K562 (cell line): Measurements from ENCODE around the gene MLYCD. TPM values are rescaled to one million over a fixed set of nuclear protein-coding genes. Genes with fewer than 3 reads are reported as not detected.

ENCODE experiments used
- ATAC-seq: fragments of 200-7000 bp; cut with Tn5 transposase; 3 replicates; pipeline ENCODE4 v1.9.1; 2020; ENCODE audit warnings: moderate library complexity
- BruUV-seq: library from RNA; stranded (reverse); fragments of 400-500 nt; replicated peaks from 2 replicates; lab custom pipeline; 2021; lab: Mats Ljungman, UMichigan
- CTCF ChIA-PET: fragments of 300-600 bp; formaldehyde crosslinking; extraction: SDS; loops from one replicate; lab custom pipeline; 2021; ENCODE audit warnings: low intra/inter-chr PET ratio; lab: Yijun Ruan, JAX
- POLR2A ChIA-PET: fragments of 300-600, 350-650 bp; sonication (Branson Sonifier 250); formaldehyde crosslinking; extraction: SDS; loops from one replicate; lab custom pipeline; 2021; ENCODE audit warnings: antibody characterized with exemption, inconsistent platforms; lab: Yijun Ruan, JAX
- DNase-seq, 4 experiments: peaks; one replicate each; pipeline versions ENCODE4 v3.0.0 to v3.0.0-alpha.2; 2011 to 2018; ENCODE audit warnings: low spot score in 3 of 4, mixed read lengths in 3 of 4; ENCODE audit errors: extremely low read depth in 1 of 4
- FAIRE-seq: peaks from 2 replicates; lab custom pipeline; 2011; peaks lifted over from hg19 to GRCh38; lab: Jason Lieb, UNC
- H2AFZ ChIP-seq: 2 replicates; pipeline ENCODE4 v1.6.0; 2011; ENCODE audit warnings: low read depth, low read length, control low read depth, inconsistent platforms
- H3K27ac ChIP-seq: fragments of 200-600 bp; 3 replicates; pipeline ENCODE4 v1.8.0; 2011; ENCODE audit warnings: low read depth, mild to moderate bottlenecking, control low read depth, inconsistent platforms, low read length, moderate library complexity, mixed read lengths; ENCODE audit errors: extremely low read depth
- H3K27me3 ChIP-seq, 2 experiments: fragments of 300-600 bp in 1 of 2; 2 replicates in 1 of 2; 3 replicates in 1 of 2; pipeline versions ENCODE4 v1.6.0 to v1.8.0; 2011; ENCODE audit warnings: inconsistent platforms in 2 of 2, low read length in 2 of 2, mild to moderate bottlenecking in 1 of 2, mixed read lengths in 1 of 2, moderate library complexity in 1 of 2; ENCODE audit not compliant: control insufficient read depth in 2 of 2, insufficient read depth in 2 of 2
- H3K36me3 ChIP-seq: fragments of 300-600 bp; 3 replicates; pipeline ENCODE4 v1.8.0; 2011; ENCODE audit warnings: mild to moderate bottlenecking, low read length, inconsistent platforms; ENCODE audit not compliant: control insufficient read depth, insufficient read depth
- H3K4me1 ChIP-seq, 2 experiments: fragments of 200-600 bp in 1 of 2; replicated peaks in 1 of 2; 2 replicates in 1 of 2; 3 replicates in 1 of 2; pipeline versions ENCODE4 v1.5.1 to v1.8.0; 2011; ENCODE audit warnings: inconsistent platforms in 2 of 2, low read length in 2 of 2, mild to moderate bottlenecking in 1 of 2, mixed read lengths in 1 of 2, moderate library complexity in 1 of 2; ENCODE audit not compliant: control insufficient read depth in 2 of 2, insufficient read depth in 2 of 2
- H3K4me2 ChIP-seq: 2 replicates; pipeline ENCODE4 v1.6.1; 2011; ENCODE audit warnings: low read length, control low read depth, inconsistent platforms, mixed read lengths; ENCODE audit not compliant: insufficient read depth
- H3K4me3 ChIP-seq: fragments of 200-600 bp; sonication (generic), shearing (Covaris generic); 2 replicates; pipeline ENCODE4 v1.5.1; 2016; ENCODE audit warnings: control low read depth, inconsistent platforms
- H3K79me2 ChIP-seq: fragments of 200-600 bp; 3 replicates; pipeline ENCODE4 v1.8.0; 2011; ENCODE audit warnings: low read length, inconsistent platforms; ENCODE audit not compliant: control insufficient read depth, insufficient read depth
- H3K9ac ChIP-seq, 2 experiments: 2 replicates each; pipeline versions ENCODE4 v1.6.0 to v1.6.1; 2011; ENCODE audit warnings: low read depth in 2 of 2, low read length in 2 of 2, control low read depth in 1 of 2, inconsistent platforms in 1 of 2, mild to moderate bottlenecking in 1 of 2, mixed read lengths in 1 of 2; ENCODE audit not compliant: insufficient read depth in 1 of 2
- H3K9me1 ChIP-seq: one replicate; pipeline ENCODE4 v1.6.0; 2011; ENCODE audit warnings: inconsistent platforms, mild to moderate bottlenecking, low read length, moderate library complexity; ENCODE audit not compliant: control insufficient read depth, insufficient read depth
- H3K9me3 ChIP-seq: replicated peaks from 2 replicates; pipeline ENCODE4 v1.5.1; 2011; ENCODE audit warnings: low read depth, low read length, inconsistent platforms; ENCODE audit not compliant: control insufficient read depth, insufficient read depth
- H4K20me1 ChIP-seq: replicated peaks from 2 replicates; pipeline ENCODE4 v1.6.1; 2011; ENCODE audit warnings: low read length, inconsistent platforms, mixed read lengths; ENCODE audit not compliant: control insufficient read depth, insufficient read depth
- HMBOX1 ChIP-seq: sonication (generic); IDR thresholded peaks from 2 replicates; pipeline ENCODE4 v1.6.1; 2016
- MBD1 ChIP-seq: fragments of 250-450 bp; sonication (Bioruptor Pico); IDR thresholded peaks from 2 replicates; pipeline ENCODE4 v1.8.0; 2022; ENCODE audit warnings: inconsistent platforms
- MYBL2 ChIP-seq, 2 experiments: fragments of 450-650 bp in 1 of 2; sonication (generic) in 1 of 2; formaldehyde crosslinking in 1 of 2; IDR thresholded peaks; 2 replicates each; pipeline versions ENCODE4 v1.6.1 to v1.8.1; 2017 to 2022; ENCODE audit warnings: borderline replicate concordance in 1 of 2, inconsistent platforms in 1 of 2, low read depth in 1 of 2, mild to moderate bottlenecking in 1 of 2, missing genetic modification reagents in 1 of 2, moderate library complexity in 1 of 2
- TSC22D4 ChIP-seq: fragments of 450-650 bp; IDR thresholded peaks from 2 replicates; pipeline ENCODE4 v1.6.1; 2016; ENCODE audit warnings: missing genetic modification characterization, missing biosample characterization, control low read depth
- ZNF121 ChIP-seq: sonication (generic); formaldehyde crosslinking; conservative IDR thresholded peaks from 2 replicates; pipeline ENCODE4 v1.8.0; 2022; ENCODE audit warnings: missing genetic modification reagents
- ZNF311 ChIP-seq: fragments of 250-450 bp; sonication (Bioruptor Pico); IDR thresholded peaks from 2 replicates; pipeline ENCODE4 v1.4.0; 2020; ENCODE audit warnings: mild to moderate bottlenecking, moderate library complexity
- WGBS: fragments of 100-300 bp; shearing (Covaris generic); methylation state at CpG from one replicate; pipeline ENCODE4 v1.1.6; 2016; ENCODE audit warnings: low coverage, mixed read lengths; ENCODE audit not compliant: insufficient coverage; ENCODE audit errors: missing lambda C conversion rate; 5-methylcytosine and 5-hydroxymethylcytosine counted together
- in situ Hi-C: fragments of 300-500 bp; cut with MboI; formaldehyde crosslinking; loops from 4 replicates; pipeline ENCODE4 v1.15.0; 2018; ENCODE audit warnings: inconsistent platforms, mixed read lengths
- intact Hi-C: fragments of 100-400 bp; cut with micrococcal nuclease; formaldehyde crosslinking; loops from 2 replicates; pipeline ENCODE4 v1.14.2; 2022
- polyA plus RNA-seq, 8 experiments: library from polyadenylated mRNA; depleted of rRNA in 4 of 8; stranded (reverse) in 5 of 8; unstranded in 3 of 8; fragments of >200 nt; fragmentation: Nextera tagmentation in 2 of 8; fragmentation: Illumina TruSeq in 1 of 8; extraction: Ambion mirVana in 2 of 8; extraction: Trizol in 1 of 8; gene quantifications; 2 replicates each; pipeline versions ENCODE4 v1.2.1 to v1.2.3, GENCODE V29; 2011 to 2014; ENCODE audit warnings: inconsistent platforms in 1 of 8, missing spikeins in 1 of 8
- total RNA-seq, 7 experiments: library from RNA; depleted of rRNA in 6 of 7; stranded (reverse); fragments of >200 nt in 6 of 7; fragmentation: Illumina TruSeq in 2 of 7; extraction: Trizol in 2 of 7; gene quantifications; 2 replicates each; pipeline versions ENCODE4 v1.2.1 to v1.2.3, GENCODE V29; 2011 to 2021; ENCODE audit warnings: low replicate concordance in 1 of 7
- TF ChIP-seq, protein P1 (sequence below): conservative IDR thresholded peaks from 2 replicates; pipeline ENCODE4 v1.6.1; 2011; ENCODE audit warnings: low read depth, mild to moderate bottlenecking, low read length; ENCODE audit not compliant: control insufficient read depth
- TF ChIP-seq, protein P2 (sequence below): fragments of 250-450 bp; sonication (Bioruptor Pico); IDR thresholded peaks from 2 replicates; pipeline ENCODE4 v1.8.0; 2022; ENCODE audit warnings: moderate library complexity, mild to moderate bottlenecking, inconsistent platforms

Gene MLYCD
- total and polyA plus RNA-seq, 9 of the 15 experiments (the other 6 are each of a cell fraction or from before 2014, with no cell fraction given) = 0.15 to 2.0 (median 1.0) TPM

GRCh38 chr16:83958137-83958845 is 59.4 kb downstream of the MLYCD start (continued):
- TF ChIP-seq HMBOX1 = no peak

- no peaks in the 10 kb centered on the region for H3K9me1 ChIP-seq
- TF ChIP-seq MBD1 (CRISPR knock-in tag) (no peak), ZNF121 (no peak), TSC22D4 (no peak), ZNF311 (CRISPR knock-in tag) (no peak), MYBL2 (IDR thresholded peaks at IDR 0.05; ENCODE audit: low read depth) (no peak), MYBL2 (CRISPR knock-in tag; IDR thresholded peaks at IDR 0.05; ENCODE audit: borderline replicate concordance) (no peak)
- TF ChIP-seq, protein P1, sequence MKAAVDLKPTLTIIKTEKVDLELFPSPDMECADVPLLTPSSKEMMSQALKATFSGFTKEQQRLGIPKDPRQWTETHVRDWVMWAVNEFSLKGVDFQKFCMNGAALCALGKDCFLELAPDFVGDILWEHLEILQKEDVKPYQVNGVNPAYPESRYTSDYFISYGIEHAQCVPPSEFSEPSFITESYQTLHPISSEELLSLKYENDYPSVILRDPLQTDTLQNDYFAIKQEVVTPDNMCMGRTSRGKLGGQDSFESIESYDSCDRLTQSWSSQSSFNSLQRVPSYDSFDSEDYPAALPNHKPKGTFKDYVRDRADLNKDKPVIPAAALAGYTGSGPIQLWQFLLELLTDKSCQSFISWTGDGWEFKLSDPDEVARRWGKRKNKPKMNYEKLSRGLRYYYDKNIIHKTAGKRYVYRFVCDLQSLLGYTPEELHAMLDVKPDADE = no peak
- TF ChIP-seq, protein P2, sequence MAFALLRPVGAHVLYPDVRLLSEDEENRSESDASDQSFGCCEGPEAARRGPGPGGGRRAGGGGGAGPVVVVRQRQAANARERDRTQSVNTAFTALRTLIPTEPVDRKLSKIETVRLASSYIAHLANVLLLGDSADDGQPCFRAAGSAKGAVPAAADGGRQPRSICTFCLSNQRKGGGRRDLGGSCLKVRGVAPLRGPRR (CRISPR knock-in tag) = no peak
- no peak overlapping the region for H3K27ac ChIP-seq
- H3K4me1 ChIP-seq = peaks cover 6 to 37% of the 10 kb centered on the region in 2 experiments; a peak in 4 of 5 replicates
- CTCF ChIA-PET = interaction anchor here (2.8 to 3.3 kb wide), 2 partner anchors 104 to 106 kb away, joined by 35 to 38 read pairs; no protein-coding TSS in a partner anchor
- POLR2A ChIA-PET = interaction anchor here (0.6 kb wide), 1 partner anchor 13 kb away, joined by 4 read pairs; no protein-coding TSS in a partner anchor
- H3K79me2 ChIP-seq = no peaks in the 10 kb centered on the region
- no peaks in the 10 kb centered on the region for H3K27me3 ChIP-seq
- no peak overlapping the region for H2AFZ ChIP-seq
- ATAC-seq (no peak), FAIRE-seq (no peak), DNase-seq (no peak)
- H3K9me3 ChIP-seq = no peaks in the 10 kb centered on the region
- H3K9ac ChIP-seq = no peak overlapping the region; a peak in 1 of 4 replicates
- H3K36me3 ChIP-seq = peaks cover 5% of the 10 kb centered on the region; the same call in 1 of the 3 replicates
- WGBS = 55% methylated on average over 19 of the region's 21 CpGs
- no peak overlapping the region for H3K4me2 ChIP-seq
- peaks cover 11% of the 10 kb centered on the region for H4K20me1 ChIP-seq
- in situ Hi-C loops (loop anchor here (5.0 to 10.0 kb wide), 3 partner anchors 103 to 528 kb away; partner anchors contain the start of gene TAF1C), intact Hi-C loops (loop anchor here (5.0 kb wide), 1 partner anchor 218 kb away; no protein-coding TSS in a partner anchor)
- H3K4me3 ChIP-seq = no peak overlapping the region
- BruUV-seq = no TSS peak
These were observed 60.1 kb downstream of the MLYCD start for GRCh38 chr16:83958846-83959565.
